Glutamatergic neuron (in vitro differentiated cells): ENCODE data around the gene FOXF1. TPM values are rescaled to one million over a fixed set of nuclear protein-coding genes. Genes with fewer than 3 reads are reported as not detected.

Source experiments
- DNase-seq: peaks from one replicate; pipeline ENCODE4 v3.0.0; 2022
- H3K27ac Mint-ChIP-seq: one replicate; pipeline ENCODE4 v1.8.0; 2020; ENCODE audit warnings: mild to moderate bottlenecking, mixed read lengths, inconsistent platforms; ENCODE audit not compliant: unreplicated experiment
- H3K27me3 Mint-ChIP-seq: one replicate; pipeline ENCODE4 v1.8.0; 2020; ENCODE audit warnings: mild to moderate bottlenecking, moderate library complexity, mixed read lengths, inconsistent platforms; ENCODE audit not compliant: unreplicated experiment
- H3K36me3 Mint-ChIP-seq: one replicate; pipeline ENCODE4 v1.8.0; 2020; ENCODE audit warnings: mild to moderate bottlenecking, mixed read lengths, inconsistent platforms; ENCODE audit not compliant: unreplicated experiment
- H3K4me1 Mint-ChIP-seq: one replicate; pipeline ENCODE4 v1.8.0; 2020; ENCODE audit warnings: mild to moderate bottlenecking, low read depth, mixed read lengths, inconsistent platforms; ENCODE audit not compliant: unreplicated experiment
- H3K4me3 Mint-ChIP-seq: one replicate; pipeline ENCODE4 v1.8.0; 2020; ENCODE audit warnings: mild to moderate bottlenecking, mixed read lengths, inconsistent platforms; ENCODE audit not compliant: unreplicated experiment
- H3K9me3 Mint-ChIP-seq: one replicate; pipeline ENCODE4 v1.8.0; 2020; ENCODE audit warnings: mild to moderate bottlenecking, moderate library complexity, mixed read lengths, inconsistent platforms; ENCODE audit not compliant: unreplicated experiment
- CTCF ChIP-seq: fragments of 200-600 bp; sonication (generic); IDR thresholded peaks from one replicate; pipeline ENCODE4 v1.5.0; 2021; ENCODE audit not compliant: partially characterized antibody, unreplicated experiment
- total RNA-seq: library from RNA; stranded (reverse); fragmentation: NEBNext Ultra II Directional; extraction: Animal tissue kit (Norgen Biotek cat#: 25700); gene quantifications from one replicate; pipeline ENCODE4 v1.2.1, GENCODE V29; 2021; ENCODE audit not compliant: unreplicated experiment

Gene FOXF1
- total RNA-seq, 1 donor from 2014 or later: not detected

DNA sequence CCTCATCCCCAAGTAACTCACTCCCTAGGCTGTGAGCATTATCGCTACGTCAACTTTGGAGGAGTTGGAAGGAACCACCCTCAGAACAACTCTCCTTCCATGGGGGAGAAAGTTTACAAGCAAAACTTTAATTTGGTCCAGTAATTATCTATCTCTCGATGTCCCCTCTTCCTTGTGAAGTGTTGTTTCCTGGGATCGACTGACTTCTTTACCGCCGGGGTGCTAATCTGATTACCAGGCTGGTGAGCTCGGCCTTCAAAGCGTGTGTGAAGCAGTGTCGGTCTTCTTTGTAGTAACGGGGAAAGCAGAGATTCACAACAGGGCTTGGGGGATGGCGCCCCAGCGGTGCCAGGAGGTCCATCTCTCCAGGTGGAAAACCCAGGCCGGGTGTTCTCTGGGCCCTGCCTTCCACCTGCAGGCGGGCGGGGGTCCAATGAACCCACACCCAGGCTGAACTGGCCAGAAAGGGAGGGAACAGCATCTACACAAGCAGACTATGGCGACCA, 14.5 kb upstream of the FOXF1 start:
- Mint-ChIP-seq H3K4me1 (peaks cover 7% of the 10 kb centered on the region), H3K4me3 (no peak overlapping the region), H3K36me3 (no peaks in the 10 kb centered on the region), H3K9me3 (peaks cover 15% of the 10 kb centered on the region), H3K27me3 (peaks cover 30% of the 10 kb centered on the region), H3K27ac (no peak overlapping the region)
- TF ChIP-seq CTCF: no peak
- DNase-seq: no peak

DNA sequence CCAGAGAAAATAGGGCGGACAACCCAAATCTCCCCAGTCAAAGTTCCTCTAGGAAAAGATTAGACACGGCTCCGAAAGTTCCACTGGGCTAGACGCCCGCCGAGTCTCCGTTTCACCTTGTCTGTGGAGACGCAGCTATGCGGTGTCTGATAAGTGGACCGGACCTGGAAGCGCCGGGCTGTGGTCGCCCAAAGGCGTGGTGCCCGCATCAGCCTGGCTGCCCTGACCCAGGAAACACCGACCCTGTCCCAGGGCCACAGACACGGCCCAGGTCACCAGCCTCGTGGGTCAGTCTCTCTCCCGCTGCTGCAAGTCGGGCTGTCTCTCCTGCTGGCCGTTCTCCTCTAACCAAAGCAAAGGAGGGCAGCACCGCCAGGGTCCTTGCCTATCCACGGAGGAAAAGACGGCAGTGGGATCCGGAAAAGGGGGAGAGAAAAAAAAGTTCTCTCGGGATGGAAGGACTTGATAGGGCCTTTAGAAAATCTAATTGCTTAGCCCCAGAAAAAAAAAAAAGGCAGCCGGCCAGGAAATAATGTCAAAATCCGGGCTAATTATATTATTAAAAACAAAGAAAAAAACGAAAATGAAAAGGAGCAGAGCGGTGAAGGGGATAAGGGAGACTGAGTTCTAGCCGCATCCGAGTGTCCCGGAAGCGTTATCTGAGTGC, 13.9 kb upstream of the FOXF1 start:
- Mint-ChIP-seq H3K9me3 (peaks cover 16% of the 10 kb centered on the region), H3K4me1 (peaks cover 7% of the 10 kb centered on the region), H3K27me3 (peaks cover 27% of the 10 kb centered on the region), H3K4me3 (peak overlapping the region; percentile 34), H3K27ac (no peak overlapping the region), H3K36me3 (no peaks in the 10 kb centered on the region)
- no peak for DNase-seq
- TF ChIP-seq CTCF: no peak

DNA sequence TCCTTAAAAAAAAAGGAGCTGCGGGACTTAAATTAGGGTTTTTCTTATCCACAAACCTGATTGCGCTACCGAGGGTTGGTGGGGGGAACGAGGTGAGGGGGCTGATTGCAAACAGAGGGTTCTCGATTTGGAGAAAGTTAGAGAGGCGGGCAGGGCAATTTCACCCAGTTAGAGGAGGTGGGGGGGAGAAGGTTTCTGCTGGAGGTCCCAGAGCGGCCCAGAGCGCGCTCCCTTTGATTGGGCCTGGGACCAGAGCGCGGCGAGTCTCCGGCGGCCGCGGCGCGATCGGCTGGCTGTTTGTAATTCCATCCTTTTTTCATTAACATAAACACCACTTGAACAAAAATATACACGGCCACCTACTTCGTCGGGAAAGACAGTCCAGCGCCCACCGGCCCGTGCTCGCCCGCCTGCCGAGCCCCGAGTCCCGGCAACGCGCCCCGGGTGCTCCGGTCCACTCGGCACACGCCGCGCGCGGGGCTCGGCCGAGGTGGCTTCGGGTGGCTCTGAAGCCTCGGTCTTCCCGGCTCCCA, 13.3 kb upstream of the FOXF1 start:
- Mint-ChIP-seq H3K36me3 (no peaks in the 10 kb centered on the region), H3K27ac (no peak overlapping the region), H3K4me3 (peak overlapping the region; percentile 34), H3K27me3 (peaks cover 30% of the 10 kb centered on the region), H3K4me1 (peaks cover 7% of the 10 kb centered on the region), H3K9me3 (peaks cover 16% of the 10 kb centered on the region)
- no peak for TF ChIP-seq CTCF
- peak; percentile 27 for DNase-seq

- Mint-ChIP-seq H3K9me3 (peaks cover 18% of the 10 kb centered on the region), H3K4me3 (no peak overlapping the region), H3K36me3 (no peaks in the 10 kb centered on the region), H3K27me3 (peaks cover 24% of the 10 kb centered on the region), H3K4me1 (peaks cover 7% of the 10 kb centered on the region), H3K27ac (no peak overlapping the region)
- TF ChIP-seq CTCF: no peak
- DNase-seq: no peak
Observed at GRCh38 chr16:86497551-86498021, 12.7 kb upstream of the FOXF1 start.

- no peak overlapping the region for H3K4me3 Mint-ChIP-seq
- H3K4me1 Mint-ChIP-seq: peaks cover 7% of the 10 kb centered on the region
- H3K36me3 Mint-ChIP-seq: no peaks in the 10 kb centered on the region
- peaks cover 26% of the 10 kb centered on the region for H3K27me3 Mint-ChIP-seq
- DNase-seq: peak; percentile 29
- peaks cover 18% of the 10 kb centered on the region for H3K9me3 Mint-ChIP-seq
- H3K27ac Mint-ChIP-seq: no peak overlapping the region
- TF ChIP-seq CTCF: no peak
Observed at GRCh38 chr16:86498155-86498670, 12.1 kb upstream of the FOXF1 start.
